ENCODE results near the gene LHPP. TPM values are rescaled to one million over a fixed set of nuclear protein-coding genes. Genes with fewer than 3 reads are reported as not detected.

The LHPP gene
- total and polyA plus RNA-seq, 10 of the 15 experiments (the other 5 are each of a cell fraction or from before 2014, with no cell fraction given): 0.79 to 9.8 (median 6.7) TPM

DNA sequence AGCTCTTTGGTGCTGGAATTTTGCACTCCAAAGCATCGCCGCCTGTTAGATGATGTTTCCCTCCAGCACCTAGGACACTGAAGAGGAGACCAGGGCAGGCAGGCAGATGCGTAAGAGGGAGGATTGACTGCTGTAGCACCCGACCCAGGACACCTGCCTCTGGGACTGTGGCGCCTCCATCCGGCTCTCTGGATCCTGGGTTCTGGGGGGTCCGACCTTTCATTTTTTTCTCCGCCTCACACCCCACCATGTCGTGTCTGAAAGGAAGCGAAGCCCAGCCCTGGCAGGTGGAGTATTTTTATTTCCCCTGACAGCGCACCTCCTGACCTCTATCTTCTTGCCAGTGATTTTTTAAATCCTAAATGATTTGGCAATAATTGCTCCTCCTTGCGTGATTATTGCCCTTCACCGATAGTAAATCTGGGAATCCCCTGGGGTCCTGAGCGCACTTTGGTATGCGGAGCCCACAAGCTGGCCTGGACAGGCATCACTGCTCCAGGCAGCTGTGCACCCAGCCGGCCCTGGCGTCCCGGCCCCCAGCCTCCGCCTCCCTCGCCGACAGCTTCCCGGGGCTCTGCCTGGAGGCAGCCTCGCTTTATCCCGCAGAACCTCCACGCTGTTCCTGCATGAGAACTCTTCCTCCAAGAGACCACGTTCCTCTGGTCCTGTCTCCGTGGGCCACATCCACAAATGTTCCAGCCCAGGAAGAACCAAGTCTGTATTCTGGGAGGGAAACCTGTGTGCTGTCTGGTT is 48.4 kb downstream of the LHPP start:
- intact Hi-C loops (cut with micrococcal nuclease; ENCODE audit: unreplicated experiment): loop anchor here (10.0 kb wide), 1 partner anchor 515 kb away; no protein-coding TSS in a partner anchor
- BruUV-seq (replicated peaks): no TSS peak
- Histone ChIP-seq H2AFZ (ENCODE audit: control insufficient read depth, low read depth, low read length) (no peak overlapping the region), H3K9me3 (replicated peaks; ENCODE audit: control insufficient read depth, insufficient read depth, low read length) (no peaks in the 10 kb centered on the region), H3K4me1 (ENCODE audit: control insufficient read depth, insufficient read depth, low read length) (no peaks in the 10 kb centered on the region), H3K4me3 (no peak overlapping the region), H3K27me3 (replicated peaks in 1 of 2; ENCODE audit: control insufficient read depth in 2 of 2, insufficient read depth in 2 of 2, low read length in 1 of 2) (no peaks in the 10 kb centered on the region), H3K79me2 (ENCODE audit: control insufficient read depth, insufficient read depth, low read length) (no peaks in the 10 kb centered on the region), H3K36me3 (ENCODE audit: control insufficient read depth in 2 of 2, insufficient read depth in 2 of 2, low read length in 1 of 2) (no peaks in the 10 kb centered on the region), H3K4me2 (ENCODE audit: control insufficient read depth, insufficient read depth) (no peak overlapping the region), H3K27ac (ENCODE audit: control insufficient read depth, insufficient read depth) (no peak overlapping the region), H3K9ac (ENCODE audit: control insufficient read depth, insufficient read depth, low read length) (no peak overlapping the region), H4K20me1 (ENCODE audit: control insufficient read depth, insufficient read depth) (no peaks in the 10 kb centered on the region)
- in situ Hi-C loops (cut with MboI): no loop called here
- POLR2A ChIA-PET: no interaction called here
- no peak for DNase-seq (ENCODE audit: low read depth, low spot score)
- CTCF ChIA-PET: no interaction called here
- RAD21 ChIA-PET (ENCODE audit: unreplicated experiment): no interaction called here
- FAIRE-seq: no peak
- WGBS (ENCODE audit: insufficient coverage, insufficient replicate concordance, low lambda C conversion rate, missing lambda C conversion rate): 76% methylated on average over 27 of the region's 27 CpGs
- SMC1A ChIA-PET (ENCODE audit: uncharacterized antibody, unreplicated experiment): no interaction called here
- no peak for ATAC-seq
- no peak for TF ChIP-seq IKZF2 (IDR thresholded peaks at IDR 0.05)
- TF ChIP-seq, protein P1, sequence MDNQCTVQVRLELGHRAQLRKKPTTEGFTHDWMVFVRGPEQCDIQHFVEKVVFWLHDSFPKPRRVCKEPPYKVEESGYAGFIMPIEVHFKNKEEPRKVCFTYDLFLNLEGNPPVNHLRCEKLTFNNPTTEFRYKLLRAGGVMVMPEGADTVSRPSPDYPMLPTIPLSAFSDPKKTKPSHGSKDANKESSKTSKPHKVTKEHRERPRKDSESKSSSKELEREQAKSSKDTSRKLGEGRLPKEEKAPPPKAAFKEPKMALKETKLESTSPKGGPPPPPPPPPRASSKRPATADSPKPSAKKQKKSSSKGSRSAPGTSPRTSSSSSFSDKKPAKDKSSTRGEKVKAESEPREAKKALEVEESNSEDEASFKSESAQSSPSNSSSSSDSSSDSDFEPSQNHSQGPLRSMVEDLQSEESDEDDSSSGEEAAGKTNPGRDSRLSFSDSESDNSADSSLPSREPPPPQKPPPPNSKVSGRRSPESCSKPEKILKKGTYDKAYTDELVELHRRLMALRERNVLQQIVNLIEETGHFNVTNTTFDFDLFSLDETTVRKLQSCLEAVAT (IDR thresholded peaks at IDR 0.05): no peak
- TF ChIP-seq, protein P2, sequence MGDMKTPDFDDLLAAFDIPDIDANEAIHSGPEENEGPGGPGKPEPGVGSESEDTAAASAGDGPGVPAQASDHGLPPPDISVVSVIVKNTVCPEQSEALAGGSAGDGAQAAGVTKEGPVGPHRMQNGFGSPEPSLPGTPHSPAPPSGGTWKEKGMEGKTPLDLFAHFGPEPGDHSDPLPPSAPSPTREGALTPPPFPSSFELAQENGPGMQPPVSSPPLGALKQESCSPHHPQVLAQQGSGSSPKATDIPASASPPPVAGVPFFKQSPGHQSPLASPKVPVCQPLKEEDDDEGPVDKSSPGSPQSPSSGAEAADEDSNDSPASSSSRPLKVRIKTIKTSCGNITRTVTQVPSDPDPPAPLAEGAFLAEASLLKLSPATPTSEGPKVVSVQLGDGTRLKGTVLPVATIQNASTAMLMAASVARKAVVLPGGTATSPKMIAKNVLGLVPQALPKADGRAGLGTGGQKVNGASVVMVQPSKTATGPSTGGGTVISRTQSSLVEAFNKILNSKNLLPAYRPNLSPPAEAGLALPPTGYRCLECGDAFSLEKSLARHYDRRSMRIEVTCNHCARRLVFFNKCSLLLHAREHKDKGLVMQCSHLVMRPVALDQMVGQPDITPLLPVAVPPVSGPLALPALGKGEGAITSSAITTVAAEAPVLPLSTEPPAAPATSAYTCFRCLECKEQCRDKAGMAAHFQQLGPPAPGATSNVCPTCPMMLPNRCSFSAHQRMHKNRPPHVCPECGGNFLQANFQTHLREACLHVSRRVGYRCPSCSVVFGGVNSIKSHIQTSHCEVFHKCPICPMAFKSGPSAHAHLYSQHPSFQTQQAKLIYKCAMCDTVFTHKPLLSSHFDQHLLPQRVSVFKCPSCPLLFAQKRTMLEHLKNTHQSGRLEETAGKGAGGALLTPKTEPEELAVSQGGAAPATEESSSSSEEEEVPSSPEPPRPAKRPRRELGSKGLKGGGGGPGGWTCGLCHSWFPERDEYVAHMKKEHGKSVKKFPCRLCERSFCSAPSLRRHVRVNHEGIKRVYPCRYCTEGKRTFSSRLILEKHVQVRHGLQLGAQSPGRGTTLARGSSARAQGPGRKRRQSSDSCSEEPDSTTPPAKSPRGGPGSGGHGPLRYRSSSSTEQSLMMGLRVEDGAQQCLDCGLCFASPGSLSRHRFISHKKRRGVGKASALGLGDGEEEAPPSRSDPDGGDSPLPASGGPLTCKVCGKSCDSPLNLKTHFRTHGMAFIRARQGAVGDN (IDR thresholded peaks at IDR 0.05): no peak
- TF ChIP-seq, protein P3, sequence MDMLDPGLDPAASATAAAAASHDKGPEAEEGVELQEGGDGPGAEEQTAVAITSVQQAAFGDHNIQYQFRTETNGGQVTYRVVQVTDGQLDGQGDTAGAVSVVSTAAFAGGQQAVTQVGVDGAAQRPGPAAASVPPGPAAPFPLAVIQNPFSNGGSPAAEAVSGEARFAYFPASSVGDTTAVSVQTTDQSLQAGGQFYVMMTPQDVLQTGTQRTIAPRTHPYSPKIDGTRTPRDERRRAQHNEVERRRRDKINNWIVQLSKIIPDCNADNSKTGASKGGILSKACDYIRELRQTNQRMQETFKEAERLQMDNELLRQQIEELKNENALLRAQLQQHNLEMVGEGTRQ (IDR thresholded peaks at IDR 0.05; ENCODE audit: borderline replicate concordance, low read depth, low read length): no peak
